HepG2 (cell line): ENCODE measurements around the gene RPS6KA5. TPM values are rescaled to one million over a fixed set of nuclear protein-coding genes. Genes with fewer than 3 reads are reported as not detected.

Experiments
- ARNT ChIP-seq: fragments of 450-650 bp; IDR thresholded peaks from 2 replicates; pipeline ENCODE4 v1.6.1; 2017
- ATF7-NPFF ChIP-seq: sonication (generic); formaldehyde crosslinking; IDR thresholded peaks from 2 replicates; pipeline ENCODE4 v1.8.1; 2023; ENCODE audit warnings: mild to moderate bottlenecking, low read depth, missing genetic modification reagents, moderate library complexity
- FIP1L1 ChIP-seq: fragments of 200-400 bp; formaldehyde crosslinking; IDR thresholded peaks from 2 replicates; pipeline ENCODE4 v1.6.1; 2018; ENCODE audit warnings: low read depth, mild to moderate bottlenecking, low read length, moderate library complexity, borderline replicate concordance; ENCODE audit not compliant: insufficient read depth
- MBD4 ChIP-seq: IDR thresholded peaks from 2 replicates; pipeline ENCODE4 v1.6.1; 2012; ENCODE audit warnings: low read length, inconsistent platforms, borderline replicate concordance
- MTF1 ChIP-seq: sonication (generic); formaldehyde crosslinking; IDR thresholded peaks from 2 replicates; pipeline ENCODE4 v1.5.0; 2020; ENCODE audit warnings: missing genetic modification reagents
- NFIC ChIP-seq: IDR thresholded peaks from 2 replicates; pipeline ENCODE4 v1.6.1; 2012; ENCODE audit warnings: mild to moderate bottlenecking, low read length, inconsistent platforms
- NFYC ChIP-seq: IDR thresholded peaks from 2 replicates; pipeline ENCODE4 v1.6.1; 2016; ENCODE audit warnings: missing genetic modification reagents, missing compliant biosample characterization
- REPIN1 ChIP-seq: sonication (generic); formaldehyde crosslinking; IDR thresholded peaks from 2 replicates; pipeline ENCODE4 v1.8.0; 2022; ENCODE audit warnings: missing genetic modification reagents, low read depth, mild to moderate bottlenecking, borderline replicate concordance
- ZFP62 ChIP-seq: sonication (generic); formaldehyde crosslinking; IDR thresholded peaks from 2 replicates; pipeline ENCODE4 v1.4.0; 2020; ENCODE audit warnings: missing genetic modification reagents
- ZFP90 ChIP-seq: sonication (generic); formaldehyde crosslinking; IDR thresholded peaks from 2 replicates; pipeline ENCODE4 v1.8.0; 2022; ENCODE audit warnings: missing genetic modification reagents, mild to moderate bottlenecking, inconsistent platforms, borderline replicate concordance
- ZFYVE20 ChIP-seq: sonication (generic); formaldehyde crosslinking; IDR thresholded peaks from 2 replicates; pipeline ENCODE4 v1.8.0; 2023; ENCODE audit warnings: low read depth, mild to moderate bottlenecking, moderate library complexity, missing genetic modification reagents, borderline replicate concordance
- ZNF282 ChIP-seq: fragments of 450-650 bp; IDR thresholded peaks from 2 replicates; pipeline ENCODE4 v1.6.1; 2018; ENCODE audit not compliant: partially characterized antibody
- ZNF329 ChIP-seq: sonication (generic); formaldehyde crosslinking; IDR thresholded peaks from 2 replicates; pipeline ENCODE4 v1.9.0; 2021; ENCODE audit warnings: low read depth, mild to moderate bottlenecking, missing genetic modification reagents
- ZNF557 ChIP-seq: sonication (generic); formaldehyde crosslinking; IDR thresholded peaks from 2 replicates; pipeline ENCODE4 v1.4.0; 2020; ENCODE audit warnings: missing genetic modification reagents
- ZNF761 ChIP-seq: sonication (generic); formaldehyde crosslinking; conservative IDR thresholded peaks from 2 replicates; pipeline ENCODE4 v1.4.0; 2020; ENCODE audit warnings: mild to moderate bottlenecking, missing genetic modification reagents
- polyA plus RNA-seq, 8 experiments: library from polyadenylated mRNA; depleted of rRNA in 3 of 8; stranded (reverse) in 7 of 8; unstranded in 1 of 8; fragments of >200 nt; fragmentation: Illumina TruSeq in 4 of 8; extraction: Trizol in 4 of 8; gene quantifications; 2 replicates each; pipeline versions ENCODE4 v1.2.1 to v1.2.3, GENCODE V29; 2011 to 2016; ENCODE audit warnings: low read depth in 4 of 8, missing spikeins in 1 of 8, mixed read lengths in 1 of 8; ENCODE audit not compliant: insufficient read depth in 1 of 8
- total RNA-seq, 5 experiments: library from RNA; depleted of rRNA; stranded (reverse); fragments of >200 nt; fragmentation: Illumina TruSeq; extraction: Trizol; gene quantifications; 2 replicates each; pipeline ENCODE4 v1.2.3, GENCODE V29; 2016; ENCODE audit warnings: low read depth in 1 of 5
- TF ChIP-seq, protein P1 (sequence below): IDR thresholded peaks from 2 replicates; pipeline ENCODE4 v1.6.1; 2016; ENCODE audit warnings: low read depth
- TF ChIP-seq, protein P2 (sequence below): IDR thresholded peaks from 2 replicates; pipeline ENCODE4 v1.6.1; 2016; ENCODE audit warnings: missing compliant biosample characterization, missing genetic modification reagents, borderline replicate concordance
- TF ChIP-seq, protein P3 (sequence below): IDR thresholded peaks from 2 replicates; pipeline ENCODE4 v1.6.1; 2016; ENCODE audit warnings: low read depth, control low read depth
- TF ChIP-seq, protein P4 (sequence below): fragments of 450-650 bp; IDR thresholded peaks from 2 replicates; pipeline ENCODE4 v1.6.1; 2017
- TF ChIP-seq, protein P5 (sequence below): sonication (generic); formaldehyde crosslinking; IDR thresholded peaks from 2 replicates; pipeline ENCODE4 v1.8.0; 2022; ENCODE audit warnings: mild to moderate bottlenecking, missing genetic modification reagents; ENCODE audit not compliant: insufficient replicate concordance
- TF ChIP-seq, protein P6 (sequence below): sonication (generic); formaldehyde crosslinking; IDR thresholded peaks from 2 replicates; pipeline ENCODE4 v1.8.1; 2023; ENCODE audit warnings: mild to moderate bottlenecking, missing genetic modification reagents

Gene RPS6KA5
- total and polyA plus RNA-seq, 2 of the 13 experiments (the other 11 are each of a cell fraction or from before 2014, with no cell fraction given) = 0.50 to 0.58 TPM

- TF ChIP-seq ATF7-NPFF (no peak; the same call in 1 of the 2 replicates), ZNF282 (no peak), ZNF329 (CRISPR knock-in tag) (no peak), ZFP62 (CRISPR knock-in tag) (no peak), ZFYVE20 (CRISPR knock-in tag) (no peak), NFYC (peak; percentile 93), NFIC (no peak), ZNF557 (CRISPR knock-in tag) (no peak), ZNF761 (CRISPR knock-in tag) (no peak; the same call in 1 of the 2 replicates), REPIN1 (CRISPR knock-in tag) (peak; percentile 72; the same call in 1 of the 2 replicates), MTF1 (CRISPR knock-in tag) (no peak), FIP1L1 (no peak), MBD4 (no peak), ZFP90 (peak; percentile 25; the same call in 1 of the 2 replicates), ARNT (no peak)
- TF ChIP-seq, protein P1, sequence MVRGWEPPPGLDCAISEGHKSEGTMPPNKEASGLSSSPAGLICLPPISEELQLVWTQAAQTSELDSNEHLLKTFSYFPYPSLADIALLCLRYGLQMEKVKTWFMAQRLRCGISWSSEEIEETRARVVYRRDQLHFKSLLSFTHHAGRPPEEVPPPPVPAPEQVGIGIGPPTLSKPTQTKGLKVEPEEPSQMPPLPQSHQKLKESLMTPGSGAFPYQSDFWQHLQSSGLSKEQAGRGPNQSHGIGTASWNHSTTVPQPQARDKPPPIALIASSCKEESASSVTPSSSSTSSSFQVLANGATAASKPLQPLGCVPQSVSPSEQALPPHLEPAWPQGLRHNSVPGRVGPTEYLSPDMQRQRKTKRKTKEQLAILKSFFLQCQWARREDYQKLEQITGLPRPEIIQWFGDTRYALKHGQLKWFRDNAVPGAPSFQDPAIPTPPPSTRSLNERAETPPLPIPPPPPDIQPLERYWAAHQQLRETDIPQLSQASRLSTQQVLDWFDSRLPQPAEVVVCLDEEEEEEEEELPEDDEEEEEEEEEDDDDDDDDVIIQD = peak; percentile 95
- TF ChIP-seq, protein P2, sequence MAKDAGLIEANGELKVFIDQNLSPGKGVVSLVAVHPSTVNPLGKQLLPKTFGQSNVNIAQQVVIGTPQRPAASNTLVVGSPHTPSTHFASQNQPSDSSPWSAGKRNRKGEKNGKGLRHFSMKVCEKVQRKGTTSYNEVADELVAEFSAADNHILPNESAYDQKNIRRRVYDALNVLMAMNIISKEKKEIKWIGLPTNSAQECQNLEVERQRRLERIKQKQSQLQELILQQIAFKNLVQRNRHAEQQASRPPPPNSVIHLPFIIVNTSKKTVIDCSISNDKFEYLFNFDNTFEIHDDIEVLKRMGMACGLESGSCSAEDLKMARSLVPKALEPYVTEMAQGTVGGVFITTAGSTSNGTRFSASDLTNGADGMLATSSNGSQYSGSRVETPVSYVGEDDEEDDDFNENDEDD = peak; percentile 91; the same call in 1 of the 2 replicates
- TF ChIP-seq, protein P3, sequence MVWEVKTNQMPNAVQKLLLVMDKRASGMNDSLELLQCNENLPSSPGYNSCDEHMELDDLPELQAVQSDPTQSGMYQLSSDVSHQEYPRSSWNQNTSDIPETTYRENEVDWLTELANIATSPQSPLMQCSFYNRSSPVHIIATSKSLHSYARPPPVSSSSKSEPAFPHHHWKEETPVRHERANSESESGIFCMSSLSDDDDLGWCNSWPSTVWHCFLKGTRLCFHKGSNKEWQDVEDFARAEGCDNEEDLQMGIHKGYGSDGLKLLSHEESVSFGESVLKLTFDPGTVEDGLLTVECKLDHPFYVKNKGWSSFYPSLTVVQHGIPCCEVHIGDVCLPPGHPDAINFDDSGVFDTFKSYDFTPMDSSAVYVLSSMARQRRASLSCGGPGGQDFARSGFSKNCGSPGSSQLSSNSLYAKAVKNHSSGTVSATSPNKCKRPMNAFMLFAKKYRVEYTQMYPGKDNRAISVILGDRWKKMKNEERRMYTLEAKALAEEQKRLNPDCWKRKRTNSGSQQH = no peak
- TF ChIP-seq, protein P4, sequence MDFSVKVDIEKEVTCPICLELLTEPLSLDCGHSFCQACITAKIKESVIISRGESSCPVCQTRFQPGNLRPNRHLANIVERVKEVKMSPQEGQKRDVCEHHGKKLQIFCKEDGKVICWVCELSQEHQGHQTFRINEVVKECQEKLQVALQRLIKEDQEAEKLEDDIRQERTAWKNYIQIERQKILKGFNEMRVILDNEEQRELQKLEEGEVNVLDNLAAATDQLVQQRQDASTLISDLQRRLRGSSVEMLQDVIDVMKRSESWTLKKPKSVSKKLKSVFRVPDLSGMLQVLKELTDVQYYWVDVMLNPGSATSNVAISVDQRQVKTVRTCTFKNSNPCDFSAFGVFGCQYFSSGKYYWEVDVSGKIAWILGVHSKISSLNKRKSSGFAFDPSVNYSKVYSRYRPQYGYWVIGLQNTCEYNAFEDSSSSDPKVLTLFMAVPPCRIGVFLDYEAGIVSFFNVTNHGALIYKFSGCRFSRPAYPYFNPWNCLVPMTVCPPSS = no peak
- TF ChIP-seq, protein P5, sequence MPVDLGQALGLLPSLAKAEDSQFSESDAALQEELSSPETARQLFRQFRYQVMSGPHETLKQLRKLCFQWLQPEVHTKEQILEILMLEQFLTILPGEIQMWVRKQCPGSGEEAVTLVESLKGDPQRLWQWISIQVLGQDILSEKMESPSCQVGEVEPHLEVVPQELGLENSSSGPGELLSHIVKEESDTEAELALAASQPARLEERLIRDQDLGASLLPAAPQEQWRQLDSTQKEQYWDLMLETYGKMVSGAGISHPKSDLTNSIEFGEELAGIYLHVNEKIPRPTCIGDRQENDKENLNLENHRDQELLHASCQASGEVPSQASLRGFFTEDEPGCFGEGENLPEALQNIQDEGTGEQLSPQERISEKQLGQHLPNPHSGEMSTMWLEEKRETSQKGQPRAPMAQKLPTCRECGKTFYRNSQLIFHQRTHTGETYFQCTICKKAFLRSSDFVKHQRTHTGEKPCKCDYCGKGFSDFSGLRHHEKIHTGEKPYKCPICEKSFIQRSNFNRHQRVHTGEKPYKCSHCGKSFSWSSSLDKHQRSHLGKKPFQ (CRISPR knock-in tag) = no peak
- TF ChIP-seq, protein P6, sequence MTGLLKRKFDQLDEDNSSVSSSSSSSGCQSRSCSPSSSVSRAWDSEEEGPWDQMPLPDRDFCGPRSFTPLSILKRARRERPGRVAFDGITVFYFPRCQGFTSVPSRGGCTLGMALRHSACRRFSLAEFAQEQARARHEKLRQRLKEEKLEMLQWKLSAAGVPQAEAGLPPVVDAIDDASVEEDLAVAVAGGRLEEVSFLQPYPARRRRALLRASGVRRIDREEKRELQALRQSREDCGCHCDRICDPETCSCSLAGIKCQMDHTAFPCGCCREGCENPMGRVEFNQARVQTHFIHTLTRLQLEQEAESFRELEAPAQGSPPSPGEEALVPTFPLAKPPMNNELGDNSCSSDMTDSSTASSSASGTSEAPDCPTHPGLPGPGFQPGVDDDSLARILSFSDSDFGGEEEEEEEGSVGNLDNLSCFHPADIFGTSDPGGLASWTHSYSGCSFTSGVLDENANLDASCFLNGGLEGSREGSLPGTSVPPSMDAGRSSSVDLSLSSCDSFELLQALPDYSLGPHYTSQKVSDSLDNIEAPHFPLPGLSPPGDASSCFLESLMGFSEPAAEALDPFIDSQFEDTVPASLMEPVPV (CRISPR knock-in tag) = no peak
These were observed at the start of gene RPS6KA5 (continued) for GRCh38 chr14:91060351-91061055.
